ENCODE results near the gene GID8. TPM values are rescaled to one million over a fixed set of nuclear protein-coding genes. Genes with fewer than 3 reads are reported as not detected.

GID8 gene
- total and polyA plus RNA-seq, 2 of the 13 experiments (the other 11 are each of a cell fraction or from before 2014, with no cell fraction given): 39.6 to 59.8 TPM

DNA sequence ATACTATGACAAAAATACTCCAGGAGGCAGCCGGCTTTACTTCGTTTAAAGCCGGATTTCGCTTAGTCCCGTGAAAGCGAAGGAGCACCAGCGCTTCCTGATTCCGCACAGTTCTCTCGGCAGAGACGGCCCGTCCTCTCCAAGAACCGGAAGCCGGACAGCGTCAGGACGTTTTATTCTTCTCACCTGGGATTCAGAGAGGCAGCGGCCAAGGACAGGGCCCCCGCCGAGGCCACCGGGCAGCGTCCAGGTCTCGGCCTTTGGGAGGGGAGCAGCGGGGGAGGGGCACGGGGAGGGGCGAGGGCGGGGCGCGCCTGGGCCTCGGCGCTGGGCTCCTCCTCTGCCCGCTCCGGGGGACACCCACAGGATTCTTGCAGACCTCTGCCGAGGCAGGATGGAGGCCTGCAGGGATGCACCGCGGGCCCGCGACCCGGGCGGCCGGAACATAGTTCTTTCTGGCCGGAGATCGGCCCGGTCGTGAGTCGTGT lies 8.9 kb upstream of the GID8 start (continued):
- TF ChIP-seq, protein P1, sequence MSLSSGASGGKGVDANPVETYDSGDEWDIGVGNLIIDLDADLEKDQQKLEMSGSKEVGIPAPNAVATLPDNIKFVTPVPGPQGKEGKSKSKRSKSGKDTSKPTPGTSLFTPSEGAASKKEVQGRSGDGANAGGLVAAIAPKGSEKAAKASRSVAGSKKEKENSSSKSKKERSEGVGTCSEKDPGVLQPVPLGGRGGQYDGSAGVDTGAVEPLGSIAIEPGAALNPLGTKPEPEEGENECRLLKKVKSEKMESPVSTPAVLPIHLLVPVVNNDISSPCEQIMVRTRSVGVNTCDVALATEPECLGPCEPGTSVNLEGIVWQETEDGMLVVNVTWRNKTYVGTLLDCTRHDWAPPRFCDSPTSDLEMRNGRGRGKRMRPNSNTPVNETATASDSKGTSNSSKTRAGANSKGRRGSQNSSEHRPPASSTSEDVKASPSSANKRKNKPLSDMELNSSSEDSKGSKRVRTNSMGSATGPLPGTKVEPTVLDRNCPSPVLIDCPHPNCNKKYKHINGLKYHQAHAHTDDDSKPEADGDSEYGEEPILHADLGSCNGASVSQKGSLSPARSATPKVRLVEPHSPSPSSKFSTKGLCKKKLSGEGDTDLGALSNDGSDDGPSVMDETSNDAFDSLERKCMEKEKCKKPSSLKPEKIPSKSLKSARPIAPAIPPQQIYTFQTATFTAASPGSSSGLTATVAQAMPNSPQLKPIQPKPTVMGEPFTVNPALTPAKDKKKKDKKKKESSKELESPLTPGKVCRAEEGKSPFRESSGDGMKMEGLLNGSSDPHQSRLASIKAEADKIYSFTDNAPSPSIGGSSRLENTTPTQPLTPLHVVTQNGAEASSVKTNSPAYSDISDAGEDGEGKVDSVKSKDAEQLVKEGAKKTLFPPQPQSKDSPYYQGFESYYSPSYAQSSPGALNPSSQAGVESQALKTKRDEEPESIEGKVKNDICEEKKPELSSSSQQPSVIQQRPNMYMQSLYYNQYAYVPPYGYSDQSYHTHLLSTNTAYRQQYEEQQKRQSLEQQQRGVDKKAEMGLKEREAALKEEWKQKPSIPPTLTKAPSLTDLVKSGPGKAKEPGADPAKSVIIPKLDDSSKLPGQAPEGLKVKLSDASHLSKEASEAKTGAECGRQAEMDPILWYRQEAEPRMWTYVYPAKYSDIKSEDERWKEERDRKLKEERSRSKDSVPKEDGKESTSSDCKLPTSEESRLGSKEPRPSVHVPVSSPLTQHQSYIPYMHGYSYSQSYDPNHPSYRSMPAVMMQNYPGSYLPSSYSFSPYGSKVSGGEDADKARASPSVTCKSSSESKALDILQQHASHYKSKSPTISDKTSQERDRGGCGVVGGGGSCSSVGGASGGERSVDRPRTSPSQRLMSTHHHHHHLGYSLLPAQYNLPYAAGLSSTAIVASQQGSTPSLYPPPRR (CRISPR knock-in tag; IDR thresholded peaks at IDR 0.05; ENCODE audit: borderline replicate concordance): peak; percentile 14; the same call in 1 of the 2 replicates
- TF ChIP-seq, protein P2, sequence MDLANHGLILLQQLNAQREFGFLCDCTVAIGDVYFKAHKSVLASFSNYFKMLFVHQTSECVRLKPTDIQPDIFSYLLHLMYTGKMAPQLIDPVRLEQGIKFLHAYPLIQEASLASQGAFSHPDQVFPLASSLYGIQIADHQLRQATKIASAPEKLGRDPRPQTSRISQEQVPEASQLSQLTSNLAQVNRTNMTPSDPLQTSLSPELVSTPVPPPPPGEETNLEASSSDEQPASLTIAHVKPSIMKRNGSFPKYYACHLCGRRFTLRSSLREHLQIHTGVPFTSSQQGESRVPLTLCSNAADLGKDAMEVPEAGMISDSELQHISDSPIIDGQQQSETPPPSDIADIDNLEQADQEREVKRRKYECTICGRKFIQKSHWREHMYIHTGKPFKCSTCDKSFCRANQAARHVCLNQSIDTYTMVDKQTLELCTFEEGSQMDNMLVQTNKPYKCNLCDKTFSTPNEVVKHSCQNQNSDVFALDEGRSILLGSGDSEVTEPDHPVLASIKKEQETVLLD (CRISPR knock-in tag; IDR thresholded peaks at IDR 0.05; ENCODE audit: low read depth): no peak
- TF ChIP-seq SAP130 (CRISPR knock-in tag; IDR thresholded peaks at IDR 0.05; ENCODE audit: low read depth) (peak; percentile 66), ZBTB42 (CRISPR knock-in tag; IDR thresholded peaks at IDR 0.05) (no peak), MEF2D (CRISPR knock-in tag; IDR thresholded peaks at IDR 0.05) (0 out of 2 replicates have a peak, but pooled peaks have one; percentile 31), SRY (CRISPR knock-in tag; IDR thresholded peaks at IDR 0.05) (no peak), ZNF44 (CRISPR knock-in tag; IDR thresholded peaks at IDR 0.05) (no peak), NFYB (CRISPR knock-in tag; IDR thresholded peaks at IDR 0.05) (no peak), AGO2 (optimal IDR thresholded peaks at IDR 0.05; ENCODE audit: low read depth, low read length) (peak; percentile 59), GABPA (IDR thresholded peaks at IDR 0.05; ENCODE audit: low read depth, low read length) (no peak), GABPA (CRISPR knock-in tag; IDR thresholded peaks at IDR 0.05; ENCODE audit: low read depth) (peak; percentile 65), KDM5B (CRISPR knock-in tag; IDR thresholded peaks at IDR 0.05; ENCODE audit: borderline replicate concordance) (no peak), ZNF343 (CRISPR knock-in tag; IDR thresholded peaks at IDR 0.05) (no peak), MXI1 (IDR thresholded peaks at IDR 0.05; ENCODE audit: borderline replicate concordance, low read depth, low read length) (no peak; the same call in 2 of the 3 replicates)
- TF ChIP-seq, protein P3, sequence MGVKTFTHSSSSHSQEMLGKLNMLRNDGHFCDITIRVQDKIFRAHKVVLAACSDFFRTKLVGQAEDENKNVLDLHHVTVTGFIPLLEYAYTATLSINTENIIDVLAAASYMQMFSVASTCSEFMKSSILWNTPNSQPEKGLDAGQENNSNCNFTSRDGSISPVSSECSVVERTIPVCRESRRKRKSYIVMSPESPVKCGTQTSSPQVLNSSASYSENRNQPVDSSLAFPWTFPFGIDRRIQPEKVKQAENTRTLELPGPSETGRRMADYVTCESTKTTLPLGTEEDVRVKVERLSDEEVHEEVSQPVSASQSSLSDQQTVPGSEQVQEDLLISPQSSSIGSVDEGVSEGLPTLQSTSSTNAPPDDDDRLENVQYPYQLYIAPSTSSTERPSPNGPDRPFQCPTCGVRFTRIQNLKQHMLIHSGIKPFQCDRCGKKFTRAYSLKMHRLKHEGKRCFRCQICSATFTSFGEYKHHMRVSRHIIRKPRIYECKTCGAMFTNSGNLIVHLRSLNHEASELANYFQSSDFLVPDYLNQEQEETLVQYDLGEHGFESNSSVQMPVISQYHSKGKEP (CRISPR knock-in tag; IDR thresholded peaks at IDR 0.05): no peak
- TF ChIP-seq, protein P4, sequence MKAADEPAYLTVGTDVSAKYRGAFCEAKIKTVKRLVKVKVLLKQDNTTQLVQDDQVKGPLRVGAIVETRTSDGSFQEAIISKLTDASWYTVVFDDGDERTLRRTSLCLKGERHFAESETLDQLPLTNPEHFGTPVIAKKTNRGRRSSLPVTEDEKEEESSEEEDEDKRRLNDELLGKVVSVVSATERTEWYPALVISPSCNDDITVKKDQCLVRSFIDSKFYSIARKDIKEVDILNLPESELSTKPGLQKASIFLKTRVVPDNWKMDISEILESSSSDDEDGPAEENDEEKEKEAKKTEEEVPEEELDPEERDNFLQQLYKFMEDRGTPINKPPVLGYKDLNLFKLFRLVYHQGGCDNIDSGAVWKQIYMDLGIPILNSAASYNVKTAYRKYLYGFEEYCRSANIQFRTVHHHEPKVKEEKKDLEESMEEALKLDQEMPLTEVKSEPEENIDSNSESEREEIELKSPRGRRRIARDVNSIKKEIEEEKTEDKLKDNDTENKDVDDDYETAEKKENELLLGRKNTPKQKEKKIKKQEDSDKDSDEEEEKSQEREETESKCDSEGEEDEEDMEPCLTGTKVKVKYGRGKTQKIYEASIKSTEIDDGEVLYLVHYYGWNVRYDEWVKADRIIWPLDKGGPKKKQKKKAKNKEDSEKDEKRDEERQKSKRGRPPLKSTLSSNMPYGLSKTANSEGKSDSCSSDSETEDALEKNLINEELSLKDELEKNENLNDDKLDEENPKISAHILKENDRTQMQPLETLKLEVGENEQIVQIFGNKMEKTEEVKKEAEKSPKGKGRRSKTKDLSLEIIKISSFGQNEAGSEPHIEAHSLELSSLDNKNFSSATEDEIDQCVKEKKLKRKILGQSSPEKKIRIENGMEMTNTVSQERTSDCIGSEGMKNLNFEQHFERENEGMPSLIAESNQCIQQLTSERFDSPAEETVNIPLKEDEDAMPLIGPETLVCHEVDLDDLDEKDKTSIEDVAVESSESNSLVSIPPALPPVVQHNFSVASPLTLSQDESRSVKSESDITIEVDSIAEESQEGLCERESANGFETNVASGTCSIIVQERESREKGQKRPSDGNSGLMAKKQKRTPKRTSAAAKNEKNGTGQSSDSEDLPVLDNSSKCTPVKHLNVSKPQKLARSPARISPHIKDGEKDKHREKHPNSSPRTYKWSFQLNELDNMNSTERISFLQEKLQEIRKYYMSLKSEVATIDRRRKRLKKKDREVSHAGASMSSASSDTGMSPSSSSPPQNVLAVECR (CRISPR knock-in tag; IDR thresholded peaks at IDR 0.05; ENCODE audit: borderline replicate concordance): peak; percentile 29; the same call in 1 of the 2 replicates
- TF ChIP-seq, protein P5, sequence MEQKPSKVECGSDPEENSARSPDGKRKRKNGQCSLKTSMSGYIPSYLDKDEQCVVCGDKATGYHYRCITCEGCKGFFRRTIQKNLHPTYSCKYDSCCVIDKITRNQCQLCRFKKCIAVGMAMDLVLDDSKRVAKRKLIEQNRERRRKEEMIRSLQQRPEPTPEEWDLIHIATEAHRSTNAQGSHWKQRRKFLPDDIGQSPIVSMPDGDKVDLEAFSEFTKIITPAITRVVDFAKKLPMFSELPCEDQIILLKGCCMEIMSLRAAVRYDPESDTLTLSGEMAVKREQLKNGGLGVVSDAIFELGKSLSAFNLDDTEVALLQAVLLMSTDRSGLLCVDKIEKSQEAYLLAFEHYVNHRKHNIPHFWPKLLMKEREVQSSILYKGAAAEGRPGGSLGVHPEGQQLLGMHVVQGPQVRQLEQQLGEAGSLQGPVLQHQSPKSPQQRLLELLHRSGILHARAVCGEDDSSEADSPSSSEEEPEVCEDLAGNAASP (CRISPR knock-in tag; IDR thresholded peaks at IDR 0.05; ENCODE audit: borderline replicate concordance): no peak
